ENCODE results near the gene ABCB6.

Gene ABCB6

GRCh38 chr2:219178377-219179175 is 40.2 kb downstream of the ABCB6 start:
- H3K27ac ChIP-seq: peak overlapping the region; percentile 98
- no peak for TF ChIP-seq CTCF (conservative IDR thresholded peaks at IDR 0.05)

- TF ChIP-seq CTCF (conservative IDR thresholded peaks at IDR 0.05): peak; percentile 50
- H3K27ac ChIP-seq: peak within 1 kb of the TSS; percentile 98
Measured at GRCh38 chr2:219177552-219178376, 41.0 kb downstream of the ABCB6 start, which contains the start of gene RETREG2. Gene RETREG2 (plus strand): TSS chr2:219178275. CDS start chr2:219178353, 78 bp downstream.

GRCh38 chr2:219176818-219177551 is 41.8 kb downstream of the ABCB6 start, which contains the start of gene CNPPD1:
Gene CNPPD1 (minus strand): TSS chr2:219176925. CDS start chr2:219176828, 97 bp downstream.
- 0 out of 2 replicates have a peak, but pooled peaks have one; percentile 3 for TF ChIP-seq CTCF (conservative IDR thresholded peaks at IDR 0.05)
- peak within 1 kb of the TSS; percentile 98 for H3K27ac ChIP-seq

GRCh38 chr2:219175928-219176817 is 42.6 kb downstream of the ABCB6 start:
- H3K27ac ChIP-seq: peak overlapping the region; percentile 98
- TF ChIP-seq CTCF (conservative IDR thresholded peaks at IDR 0.05): 0 out of 2 replicates have a peak, but pooled peaks have one; percentile 5

- H3K27ac ChIP-seq: peak overlapping the region; percentile 98
- no peak for TF ChIP-seq CTCF (conservative IDR thresholded peaks at IDR 0.05)
Measured at GRCh38 chr2:219175486-219175885, 43.3 kb downstream of the ABCB6 start.

GRCh38 chr2:219174801-219175200 is 44.0 kb downstream of the ABCB6 start:
- no peak for TF ChIP-seq CTCF (conservative IDR thresholded peaks at IDR 0.05)
- H3K27ac ChIP-seq: peak overlapping the region; percentile 98

All from VCaP (cell line).